Measurements from ENCODE around the gene UST.

DNA sequence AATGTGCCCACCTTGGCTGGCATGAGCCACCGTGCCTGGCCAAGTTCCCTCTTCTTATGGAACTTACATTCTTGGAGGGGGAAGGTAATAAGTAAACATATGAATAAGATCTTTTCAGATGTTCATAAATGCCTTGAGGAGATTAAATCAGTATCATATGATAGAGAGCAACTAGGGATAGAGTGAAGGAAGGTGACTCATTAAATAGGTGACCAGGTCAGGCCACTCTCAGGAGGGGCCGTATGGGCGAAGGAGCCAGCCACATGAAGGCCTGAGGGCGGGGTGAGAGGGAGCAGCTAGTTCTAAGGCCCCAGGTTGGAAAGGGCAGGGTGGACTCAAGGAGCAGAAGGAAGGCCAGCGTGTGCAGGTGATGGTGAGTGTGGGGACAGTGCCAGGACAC, 91.1 kb downstream of the UST start:
- TF ChIP-seq, protein P1, sequence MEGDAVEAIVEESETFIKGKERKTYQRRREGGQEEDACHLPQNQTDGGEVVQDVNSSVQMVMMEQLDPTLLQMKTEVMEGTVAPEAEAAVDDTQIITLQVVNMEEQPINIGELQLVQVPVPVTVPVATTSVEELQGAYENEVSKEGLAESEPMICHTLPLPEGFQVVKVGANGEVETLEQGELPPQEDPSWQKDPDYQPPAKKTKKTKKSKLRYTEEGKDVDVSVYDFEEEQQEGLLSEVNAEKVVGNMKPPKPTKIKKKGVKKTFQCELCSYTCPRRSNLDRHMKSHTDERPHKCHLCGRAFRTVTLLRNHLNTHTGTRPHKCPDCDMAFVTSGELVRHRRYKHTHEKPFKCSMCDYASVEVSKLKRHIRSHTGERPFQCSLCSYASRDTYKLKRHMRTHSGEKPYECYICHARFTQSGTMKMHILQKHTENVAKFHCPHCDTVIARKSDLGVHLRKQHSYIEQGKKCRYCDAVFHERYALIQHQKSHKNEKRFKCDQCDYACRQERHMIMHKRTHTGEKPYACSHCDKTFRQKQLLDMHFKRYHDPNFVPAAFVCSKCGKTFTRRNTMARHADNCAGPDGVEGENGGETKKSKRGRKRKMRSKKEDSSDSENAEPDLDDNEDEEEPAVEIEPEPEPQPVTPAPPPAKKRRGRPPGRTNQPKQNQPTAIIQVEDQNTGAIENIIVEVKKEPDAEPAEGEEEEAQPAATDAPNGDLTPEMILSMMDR (optimal IDR thresholded peaks at IDR 0.05 in 1 of 3, IDR thresholded peaks at IDR 0.05 in 1 of 3, conservative IDR thresholded peaks at IDR 0.05 in 1 of 3; ENCODE audit: extremely low read depth in 1 of 3, insufficient read depth in 2 of 3, low read length in 3 of 3): no peak
- TF ChIP-seq EZH2 (IDR thresholded peaks at IDR 0.05; ENCODE audit: low read length): no peak
